Activated naive CD4-positive, alpha-beta T cell treated with anti-CD3 and anti-CD28 coated beads, Interleukin-2, amount 50 U/mL, for 16 hours (primary cell): ENCODE results near the gene DBN1.
"Not testable (repeated sequence)": the region's sequence is repeated elsewhere in the genome, so short reads cannot be mapped to it uniquely, and the experiment has no call there.

Source experiments
- DNase-seq: peaks from one replicate; pipeline ENCODE4 v3.0.0-alpha.2; 2020

Gene DBN1

GRCh38 chr5:177427211-177427822, 46.1 kb downstream of the DBN1 start:
- no peak for DNase-seq

GRCh38 chr5:177426566-177427210, 46.7 kb downstream of the DBN1 start, which contains the start of gene GRK6:
Gene GRK6, plus strand, starts transcription at chr5:177426676. Its CDS starts 170 bp downstream, at chr5:177426846.
- DNase-seq: peak; percentile 68

- peak; percentile 100 for DNase-seq
Observed at GRCh38 chr5:177425801-177426565, 47.5 kb downstream of the DBN1 start.

GRCh38 chr5:177425196-177425800, 48.1 kb downstream of the DBN1 start:
- DNase-seq: no peak

GRCh38 chr5:177423671-177424070, 49.8 kb downstream of the DBN1 start:
- DNase-seq: no peak

GRCh38 chr5:177421062-177421798, 52.2 kb downstream of the DBN1 start:
- no peak for DNase-seq

GRCh38 chr5:177420472-177420871, 53.0 kb downstream of the DBN1 start:
- DNase-seq: not testable (repeated sequence)

- DNase-seq: no peak
Observed at GRCh38 chr5:177419046-177419445, 54.4 kb downstream of the DBN1 start.

- not testable (repeated sequence) for DNase-seq
Observed at GRCh38 chr5:177417081-177417480, 56.4 kb downstream of the DBN1 start.

GRCh38 chr5:177414481-177414880, 59.0 kb downstream of the DBN1 start:
- DNase-seq: no peak

- DNase-seq: no peak
Observed at GRCh38 chr5:177412603-177413233, 60.7 kb downstream of the DBN1 start.

- no peak for DNase-seq
Observed at GRCh38 chr5:177410575-177410974, 62.9 kb downstream of the DBN1 start.

GRCh38 chr5:177409043-177409801, 64.2 kb downstream of the DBN1 start, which contains the start of gene F12:
Gene F12, minus strand, starts transcription at chr5:177409564. Its CDS starts 37 bp downstream, at chr5:177409527.
- DNase-seq: no peak
